Muscle of leg (tissue), 11 donors: ENCODE results near the gene IRS2. TPM values are rescaled to one million over a fixed set of nuclear protein-coding genes. Genes with fewer than 3 reads are reported as not detected.
"Not testable (repeated sequence)": the region's sequence is repeated elsewhere in the genome, so short reads cannot be mapped to it uniquely, and the experiment has no call there.

Source experiments
- DNase-seq: peaks from one replicate; pipeline ENCODE4 v3.0.0; 2013
- H3K27ac ChIP-seq: one replicate; pipeline ENCODE4 v1.5.1; 2013; ENCODE audit warnings: mild to moderate bottlenecking, low read length, control low read depth
- H3K27me3 ChIP-seq: one replicate; pipeline ENCODE4 v1.6.1; 2013; ENCODE audit warnings: low read length; ENCODE audit not compliant: control insufficient read depth, insufficient read depth
- H3K36me3 ChIP-seq: one replicate; pipeline ENCODE4 v1.6.1; 2013; ENCODE audit warnings: low read length; ENCODE audit not compliant: control insufficient read depth, insufficient read depth
- H3K4me1 ChIP-seq: one replicate; pipeline ENCODE4 v1.6.1; 2013; ENCODE audit warnings: low read length; ENCODE audit not compliant: control insufficient read depth, insufficient read depth
- H3K4me3 ChIP-seq: one replicate; pipeline ENCODE4 v1.5.1; 2013; ENCODE audit warnings: low read length, control low read depth
- H3K9me3 ChIP-seq: replicated peaks from 2 replicates; pipeline ENCODE4 v1.6.1; 2013; ENCODE audit warnings: low read depth, low read length; ENCODE audit not compliant: control insufficient read depth
- WGBS: methylation state at CpG from one replicate; pipeline ENCODE4 v1.1.5; 2013; ENCODE audit warnings: missing lambda C conversion rate; ENCODE audit not compliant: insufficient coverage; 5-methylcytosine and 5-hydroxymethylcytosine counted together
- polyA plus RNA-seq, 8 donors: library from polyadenylated mRNA; unstranded; fragments of 120-200 nt; gene quantifications; one replicate each; pipeline versions ENCODE4 v1.2.1 to v1.2.3, GENCODE V29; 2013; ENCODE audit warnings: inconsistent platforms in 1 of 8, low replicate concordance in 1 of 8; ENCODE audit not compliant: insufficient read length in 8 of 8, insufficient read depth in 1 of 8
- total RNA-seq: library from RNA; stranded (reverse); fragments of 120-200 nt; gene quantifications from one replicate; pipeline ENCODE4 v1.2.4, GENCODE V29; 2013

The IRS2 gene
- total and polyA plus RNA-seq, 9 donors, result 1.5 to 5.0 (median 2.8) TPM

DNA sequence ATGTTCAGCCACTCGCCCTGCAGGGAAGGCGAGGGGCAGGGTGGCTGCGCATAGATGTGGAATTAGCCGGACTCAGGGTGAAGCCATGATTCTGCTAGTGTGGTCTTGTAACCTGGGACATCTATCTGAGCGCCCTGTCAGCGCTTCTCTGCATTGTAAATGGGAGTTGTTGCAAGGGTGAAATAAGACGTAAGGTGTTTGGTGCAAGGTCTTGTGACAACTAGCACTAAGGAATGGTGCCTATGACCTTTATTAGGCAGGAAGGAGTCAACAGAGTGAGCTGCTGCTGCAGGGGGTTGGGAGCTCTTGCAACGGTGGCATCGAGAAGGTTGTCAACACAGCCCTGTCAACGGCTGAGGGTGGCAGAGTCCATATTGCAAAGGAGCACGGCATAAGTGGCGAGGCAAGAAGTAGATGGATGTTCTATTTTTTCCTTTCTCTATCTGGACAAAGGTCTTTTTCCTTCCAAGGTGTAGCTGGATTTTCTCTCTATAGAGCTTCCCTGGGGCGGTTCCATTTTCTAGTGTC is 49.3 kb downstream of the IRS2 start:
- H3K36me3 ChIP-seq, result no peaks in the 10 kb centered on the region
- no peaks in the 10 kb centered on the region for H3K4me1 ChIP-seq
- WGBS, result 93% methylated on average over 8 of the region's 13 CpGs
- no peak for DNase-seq
- H3K27me3 ChIP-seq, result no peaks in the 10 kb centered on the region
- H3K9me3 ChIP-seq, result no peaks in the 10 kb centered on the region
- no peak overlapping the region for H3K27ac ChIP-seq
- no peak overlapping the region for H3K4me3 ChIP-seq

DNA sequence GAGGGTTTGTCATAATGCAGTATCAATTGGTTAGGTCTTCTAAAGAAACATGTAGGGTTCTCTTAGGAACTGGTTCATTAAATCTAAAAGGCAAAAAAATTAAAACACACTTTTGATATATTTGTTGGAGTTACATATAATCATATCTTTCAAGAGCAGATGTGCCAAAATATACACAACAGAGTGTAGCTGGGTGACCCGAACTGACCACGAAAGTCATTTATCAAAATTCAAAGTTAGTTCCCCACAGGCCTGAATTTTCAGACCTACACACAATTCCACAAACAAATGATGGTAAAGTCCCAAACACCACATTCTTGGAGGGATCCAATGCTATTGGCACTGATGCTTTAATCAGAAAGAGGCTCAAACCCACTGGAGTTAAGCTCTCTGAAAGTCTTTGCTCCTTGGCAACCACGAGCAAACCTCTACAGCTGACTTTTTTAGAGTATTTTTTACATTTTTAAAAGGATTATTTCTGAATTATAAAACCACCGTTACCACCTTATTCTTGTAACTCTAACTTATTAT is 50.9 kb downstream of the IRS2 start:
- Histone ChIP-seq H3K27me3 (no peaks in the 10 kb centered on the region), H3K9me3 (no peaks in the 10 kb centered on the region), H3K36me3 (no peaks in the 10 kb centered on the region), H3K4me1 (no peaks in the 10 kb centered on the region), H3K4me3 (no peak overlapping the region), H3K27ac (no peak overlapping the region)
- 73% methylated on average over 2 of the region's 4 CpGs for WGBS
- no peak for DNase-seq

DNA sequence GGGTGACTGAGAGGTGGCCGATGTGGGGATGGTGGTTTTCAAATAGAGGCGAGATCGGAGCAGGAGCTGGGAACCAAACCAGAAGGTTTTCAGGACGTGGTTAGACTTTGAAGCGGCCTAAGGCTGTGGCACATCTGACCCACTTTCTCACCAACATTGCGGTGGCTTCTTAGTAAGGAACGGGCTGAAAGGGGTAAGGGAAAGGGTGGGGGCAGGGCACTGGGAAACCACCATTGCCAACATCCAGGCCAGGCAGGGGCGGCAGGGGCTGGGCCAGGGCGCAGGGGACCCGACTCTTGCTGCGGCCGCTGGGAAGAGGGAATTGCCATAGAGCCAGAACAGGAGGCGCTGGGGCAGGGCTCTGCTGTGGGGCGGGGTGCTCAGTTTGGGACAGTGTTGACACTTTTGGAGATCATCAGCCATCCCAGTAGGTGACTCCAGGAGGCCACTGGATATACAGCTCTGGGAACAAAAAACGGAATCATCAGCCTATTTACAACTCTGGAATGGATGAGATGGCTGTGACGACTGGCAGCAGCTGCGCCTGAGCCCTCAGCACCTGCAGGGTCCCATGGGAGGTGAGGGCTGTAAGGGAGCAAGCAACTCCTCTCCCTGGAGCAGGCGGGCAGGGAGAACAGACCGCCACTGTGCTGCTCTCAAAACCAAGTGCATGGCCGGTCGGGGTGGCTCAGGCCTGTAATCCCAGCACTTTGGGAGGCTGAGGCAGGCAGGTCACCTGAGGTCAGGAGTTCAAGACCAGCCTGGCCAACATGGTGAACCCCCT is 52.2 kb downstream of the IRS2 start:
- Histone ChIP-seq H3K27ac (no peak overlapping the region), H3K27me3 (no peaks in the 10 kb centered on the region), H3K4me1 (peaks cover 2% of the 10 kb centered on the region), H3K9me3 (no peaks in the 10 kb centered on the region), H3K4me3 (no peak overlapping the region), H3K36me3 (no peaks in the 10 kb centered on the region)
- 87% methylated on average over 7 of the region's 21 CpGs for WGBS
- DNase-seq, result no peak

DNA sequence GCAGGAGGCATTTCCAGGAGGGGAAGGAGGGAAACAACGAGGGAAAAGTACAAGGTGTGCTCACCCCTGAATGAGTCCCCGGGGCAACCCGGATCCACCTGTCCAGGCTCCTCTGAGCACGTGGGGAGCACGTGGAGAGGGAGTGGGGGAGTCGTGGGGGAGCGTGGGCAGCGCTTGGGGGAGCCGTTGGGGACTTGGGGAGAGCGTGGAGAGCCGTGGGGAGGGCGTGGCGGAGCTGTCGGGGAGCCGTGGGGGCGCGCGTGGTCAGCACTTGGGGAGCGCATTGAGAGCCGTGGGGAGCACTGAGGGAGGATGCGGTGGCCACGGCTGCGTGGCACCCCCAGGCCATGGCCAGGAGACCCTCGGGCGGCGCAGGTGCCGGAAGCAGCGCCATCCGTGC is 52.8 kb downstream of the IRS2 start:
- H3K4me3 ChIP-seq, result no peak overlapping the region
- no peaks in the 10 kb centered on the region for H3K9me3 ChIP-seq
- H3K27me3 ChIP-seq, result no peaks in the 10 kb centered on the region
- no peak overlapping the region for H3K27ac ChIP-seq
- no peak for DNase-seq
- H3K36me3 ChIP-seq, result no peaks in the 10 kb centered on the region
- H3K4me1 ChIP-seq, result peaks cover 3% of the 10 kb centered on the region
- 88% methylated on average over 29 of the region's 29 CpGs for WGBS

DNA sequence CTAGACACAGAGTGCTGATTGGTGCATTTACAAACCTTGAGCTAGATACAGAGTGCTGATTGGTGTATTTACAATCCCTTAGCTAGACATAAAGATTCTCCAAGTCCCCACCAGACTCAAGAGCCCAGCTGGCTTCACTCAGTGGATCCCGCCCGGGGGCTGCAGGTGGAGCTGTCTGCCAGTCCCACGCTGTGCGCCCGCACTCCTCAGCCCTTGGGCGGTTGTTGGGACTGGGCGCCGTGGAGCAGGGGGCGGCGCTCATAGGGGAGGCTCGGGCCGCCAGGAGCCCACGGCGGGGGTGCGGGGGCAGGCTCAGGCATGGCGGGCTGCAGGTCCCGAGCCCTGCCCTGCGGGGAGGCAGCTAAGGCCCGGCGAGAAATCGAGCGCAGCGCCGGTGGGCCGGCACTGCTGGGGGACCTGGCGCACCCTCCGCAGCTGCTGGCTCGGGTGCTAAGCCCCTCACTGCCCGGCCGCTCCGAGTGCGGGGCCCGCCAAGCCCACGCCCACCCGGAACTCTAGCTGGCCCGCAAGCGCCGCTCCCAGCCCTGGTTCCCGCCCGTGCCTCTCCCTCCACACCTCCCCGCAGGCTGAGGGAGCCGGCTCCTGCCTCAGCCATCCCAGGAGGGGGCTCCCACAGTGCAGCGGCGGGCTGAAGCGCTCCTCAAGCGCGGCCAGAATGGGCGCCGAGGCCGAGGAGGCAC is 53.8 kb downstream of the IRS2 start:
- DNase-seq, H3K27ac ChIP-seq: not testable (repeated sequence)

DNA sequence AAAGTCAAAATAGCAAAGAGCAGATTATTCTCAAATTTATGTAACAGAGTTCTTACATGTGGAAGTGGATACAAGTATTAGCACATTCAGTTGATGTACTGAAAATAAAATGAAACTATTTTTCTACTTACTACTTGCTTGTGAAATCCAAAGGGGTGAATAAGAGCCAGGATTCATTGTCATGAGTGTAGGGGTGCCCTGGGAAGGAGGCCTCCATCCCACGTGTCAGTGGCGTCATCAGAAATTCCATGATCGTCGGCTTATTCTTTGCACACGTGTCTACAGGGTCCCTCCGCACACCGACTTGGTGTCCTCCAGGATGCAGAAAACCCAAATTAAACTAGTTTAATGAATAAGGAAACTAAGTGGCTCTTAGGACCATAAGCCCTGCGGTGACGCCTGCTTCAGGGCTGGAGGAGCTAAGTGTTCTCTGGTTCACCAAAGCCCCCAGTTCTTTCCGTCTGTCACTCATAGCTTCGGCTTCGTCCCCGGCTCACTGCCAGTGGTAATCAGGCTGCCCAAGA is 55.5 kb downstream of the IRS2 start:
- H3K27me3 ChIP-seq, result no peaks in the 10 kb centered on the region
- H3K9me3 ChIP-seq, result no peaks in the 10 kb centered on the region
- H3K36me3 ChIP-seq, result no peaks in the 10 kb centered on the region
- no peak overlapping the region for H3K27ac ChIP-seq
- DNase-seq, result no peak
- 85% methylated on average over 9 of the region's 13 CpGs for WGBS
- H3K4me1 ChIP-seq, result peaks cover 8% of the 10 kb centered on the region
- H3K4me3 ChIP-seq, result no peak overlapping the region

More for the DNA sequence above, 53.8 kb downstream of the IRS2 start:
- H3K27me3 ChIP-seq, H3K9me3 ChIP-seq, H3K4me3 ChIP-seq, H3K4me1 ChIP-seq, H3K36me3 ChIP-seq: not testable (repeated sequence)
- 95% methylated on average over 44 of the region's 50 CpGs for WGBS

DNA sequence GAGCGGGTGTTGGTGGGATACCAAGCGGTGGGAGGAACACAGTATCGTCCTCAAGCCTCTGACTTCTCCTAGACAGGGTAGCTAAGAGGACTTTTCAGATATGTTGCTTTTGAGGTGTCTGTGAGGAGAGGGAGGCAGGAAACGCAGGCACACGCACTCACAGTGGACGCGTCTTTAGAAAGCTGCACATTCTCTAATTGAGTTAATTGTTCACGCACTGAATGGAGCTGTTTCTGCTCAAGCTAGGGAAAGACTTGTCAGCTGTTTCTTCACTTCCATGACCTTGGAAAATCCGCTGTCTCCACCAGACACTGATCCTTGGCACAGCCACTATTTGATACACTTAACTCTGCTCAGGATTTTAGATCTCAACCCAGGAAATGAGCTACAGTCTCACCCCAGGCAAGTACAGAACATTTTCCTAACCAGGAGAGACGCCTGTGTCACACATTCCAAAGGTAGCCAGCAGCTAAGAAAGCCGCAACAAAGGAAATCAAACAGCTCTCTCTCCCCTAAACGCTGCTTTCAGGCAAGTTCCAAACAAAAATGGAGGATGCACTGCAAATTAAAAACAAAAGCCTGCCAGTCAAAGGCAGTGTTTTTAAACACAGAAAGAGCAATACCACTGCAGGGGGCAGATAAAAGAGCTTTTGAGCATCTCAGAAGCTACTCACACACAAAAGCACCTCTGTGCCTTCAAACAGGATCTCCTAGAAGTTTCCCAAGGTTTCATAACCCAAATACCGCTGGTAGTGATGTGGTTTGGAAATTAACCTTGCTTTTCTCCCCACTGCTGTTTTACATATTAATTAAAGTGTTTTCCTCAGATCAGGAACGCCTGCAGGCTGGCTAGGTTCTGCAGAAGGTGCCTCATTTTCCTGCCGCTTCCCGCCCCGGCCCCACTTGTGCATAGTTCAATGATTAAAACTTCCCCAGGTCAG is 57.3 kb downstream of the IRS2 start:
- 64% methylated on average over 13 of the region's 17 CpGs for WGBS
- H3K9me3 ChIP-seq, result no peaks in the 10 kb centered on the region
- no peak overlapping the region for H3K4me3 ChIP-seq
- peaks cover 8% of the 10 kb centered on the region for H3K4me1 ChIP-seq
- no peak for DNase-seq
- no peaks in the 10 kb centered on the region for H3K27me3 ChIP-seq
- H3K27ac ChIP-seq, result no peak overlapping the region
- H3K36me3 ChIP-seq, result no peaks in the 10 kb centered on the region

DNA sequence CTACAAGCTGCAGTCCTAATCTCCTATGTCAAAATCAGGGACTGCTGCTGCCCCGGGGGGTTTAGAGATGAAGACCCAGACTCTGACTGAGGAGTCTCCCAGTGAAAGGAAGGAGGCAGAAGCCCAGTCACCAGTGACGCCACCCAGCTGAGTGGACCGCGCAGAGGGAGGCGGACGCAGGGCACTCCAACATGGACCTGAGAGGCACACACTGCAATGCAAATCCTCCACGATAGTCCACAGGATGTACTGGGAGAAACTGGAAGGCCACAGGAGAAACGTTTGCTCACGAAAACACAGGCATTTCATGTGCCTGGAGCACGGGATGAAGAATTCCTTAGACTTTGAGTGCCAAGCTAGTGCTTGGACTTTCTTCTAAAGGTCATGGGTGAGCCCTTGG is 58.3 kb downstream of the IRS2 start:
- Histone ChIP-seq H3K36me3 (no peaks in the 10 kb centered on the region), H3K9me3 (no peaks in the 10 kb centered on the region), H3K27me3 (no peaks in the 10 kb centered on the region), H3K4me1 (peaks cover 8% of the 10 kb centered on the region), H3K4me3 (no peak overlapping the region), H3K27ac (no peak overlapping the region)
- 64% methylated on average over 10 of the region's 10 CpGs for WGBS
- no peak for DNase-seq

DNA sequence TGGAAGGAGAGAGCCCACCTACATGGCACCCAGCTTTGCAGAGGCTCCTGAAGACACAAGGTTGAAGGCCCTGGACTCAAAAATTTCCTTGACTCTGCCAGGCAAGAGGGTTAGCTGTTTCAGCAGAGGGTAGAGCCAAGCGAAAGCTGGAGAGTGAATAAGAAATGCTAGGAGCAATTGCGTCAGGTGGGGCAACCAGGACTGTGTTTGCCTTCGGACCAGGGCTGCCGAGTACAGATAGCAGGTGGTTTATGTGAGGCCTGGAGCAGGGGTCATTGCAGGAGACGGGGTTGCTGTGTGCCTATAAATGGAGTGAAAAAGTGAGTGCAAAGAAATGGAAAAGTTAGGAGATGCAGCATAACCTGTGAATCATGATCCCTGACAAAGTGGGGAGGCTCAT is 59.1 kb downstream of the IRS2 start:
- H3K9me3 ChIP-seq, result no peaks in the 10 kb centered on the region
- WGBS, result 91% methylated on average over 4 of the region's 5 CpGs
- DNase-seq, result no peak
- H3K4me3 ChIP-seq, result no peak overlapping the region
- H3K27me3 ChIP-seq, result peaks cover under 1% of the 10 kb centered on the region
- no peaks in the 10 kb centered on the region for H3K36me3 ChIP-seq
- no peak overlapping the region for H3K27ac ChIP-seq
- H3K4me1 ChIP-seq, result peaks cover 8% of the 10 kb centered on the region
